DMS79 treated with DMSO at 0.1 percent for 48 hours (cell line): Measurements from ENCODE around the gene FAM222A.
"Not testable (repeated sequence)": the region's sequence is repeated elsewhere in the genome, so short reads cannot be mapped to it uniquely, and the experiment has no call there.

Source experiments
- DNase-seq: peaks from one replicate; lab custom pipeline; 2025; lab: John Stamatoyannopoulos, UW

Gene FAM222A

DNA sequence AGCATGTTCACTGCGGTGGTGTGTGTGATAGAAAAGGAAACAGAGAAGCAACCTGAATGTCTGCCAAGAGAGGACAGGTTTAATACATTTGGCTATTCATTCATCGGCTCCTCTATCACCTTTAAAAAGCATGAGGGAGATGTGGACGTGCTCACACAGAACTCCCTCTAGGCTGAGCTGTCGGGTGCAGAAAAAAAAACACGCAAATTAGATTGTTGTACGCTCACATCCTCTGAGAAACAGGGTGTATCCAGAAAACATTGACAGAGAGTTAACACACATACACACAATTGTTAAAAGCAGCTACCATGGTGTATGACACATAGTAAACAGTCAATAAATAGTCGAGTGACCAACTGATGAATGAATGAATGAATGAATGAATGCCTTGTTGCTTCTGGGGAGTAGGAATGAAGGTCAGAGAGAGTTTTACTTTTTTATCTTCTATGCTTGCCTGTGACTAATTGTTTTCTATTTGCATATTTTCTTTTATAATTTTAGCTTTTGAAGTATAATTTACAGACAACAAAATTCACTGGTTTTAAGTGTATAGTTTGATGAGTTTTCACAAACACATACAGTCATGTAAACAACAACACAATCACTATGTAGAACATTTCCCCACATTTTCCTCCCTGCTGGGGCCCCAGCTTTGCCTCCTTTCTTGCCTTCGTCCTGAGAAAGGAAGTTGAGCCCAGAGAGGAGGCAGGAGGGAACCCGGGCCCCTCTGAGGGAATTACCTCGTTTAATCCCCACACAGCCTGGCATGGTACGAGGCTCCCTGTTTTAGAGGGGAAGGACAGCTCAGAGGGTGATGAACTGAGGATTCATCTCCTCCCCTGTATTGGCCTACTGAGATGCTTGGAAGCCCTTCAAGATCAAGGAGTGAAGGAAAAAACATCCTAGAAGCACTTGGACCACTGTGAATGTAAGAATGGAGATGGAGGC, 19.7 kb upstream of the FAM222A start:
- DNase-seq = no peak

DNA sequence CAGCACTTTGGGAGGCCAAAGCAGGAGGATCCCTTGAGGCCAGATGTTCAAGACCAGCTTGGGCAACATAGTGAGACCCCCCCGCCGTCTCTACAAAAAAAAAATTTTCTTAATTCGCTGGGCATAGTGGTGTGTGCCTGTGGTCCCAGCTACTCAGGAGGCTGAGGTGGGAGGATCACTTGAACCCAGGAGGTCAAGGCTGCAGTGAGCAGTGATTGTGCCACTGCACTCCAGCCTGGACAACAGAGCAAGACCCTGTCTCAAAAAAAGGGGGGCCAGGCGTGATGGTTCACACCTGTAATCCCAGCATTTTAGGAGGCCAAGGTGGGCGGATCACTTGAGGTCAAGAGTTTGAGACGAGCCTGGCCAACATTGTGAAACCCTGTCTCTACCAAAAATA, 19.0 kb upstream of the FAM222A start:
- DNase-seq = not testable (repeated sequence)

DNA sequence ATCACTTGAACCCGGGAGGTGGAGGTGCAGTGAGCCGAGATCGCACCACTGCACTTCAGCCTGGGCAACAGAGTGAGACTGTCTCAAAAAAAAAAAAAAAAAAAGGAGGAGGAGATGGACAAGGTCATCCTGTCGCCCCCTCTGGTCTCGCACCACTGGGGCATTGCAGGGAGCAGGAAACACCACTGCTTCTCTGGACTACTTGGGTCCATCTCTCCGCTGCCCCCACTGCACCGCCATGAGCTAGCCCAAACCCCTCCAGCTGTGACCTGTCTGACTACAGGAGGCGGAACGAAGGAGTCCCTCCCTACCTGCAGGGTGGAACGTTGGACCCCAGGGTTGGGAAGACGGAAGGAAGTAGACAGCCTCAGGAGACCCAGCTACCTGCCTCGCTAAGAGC, 18.2 kb upstream of the FAM222A start:
- DNase-seq = no peak

GRCh38 chr12:109695961-109696461, 17.6 kb upstream of the FAM222A start:
- DNase-seq = no peak

DNA sequence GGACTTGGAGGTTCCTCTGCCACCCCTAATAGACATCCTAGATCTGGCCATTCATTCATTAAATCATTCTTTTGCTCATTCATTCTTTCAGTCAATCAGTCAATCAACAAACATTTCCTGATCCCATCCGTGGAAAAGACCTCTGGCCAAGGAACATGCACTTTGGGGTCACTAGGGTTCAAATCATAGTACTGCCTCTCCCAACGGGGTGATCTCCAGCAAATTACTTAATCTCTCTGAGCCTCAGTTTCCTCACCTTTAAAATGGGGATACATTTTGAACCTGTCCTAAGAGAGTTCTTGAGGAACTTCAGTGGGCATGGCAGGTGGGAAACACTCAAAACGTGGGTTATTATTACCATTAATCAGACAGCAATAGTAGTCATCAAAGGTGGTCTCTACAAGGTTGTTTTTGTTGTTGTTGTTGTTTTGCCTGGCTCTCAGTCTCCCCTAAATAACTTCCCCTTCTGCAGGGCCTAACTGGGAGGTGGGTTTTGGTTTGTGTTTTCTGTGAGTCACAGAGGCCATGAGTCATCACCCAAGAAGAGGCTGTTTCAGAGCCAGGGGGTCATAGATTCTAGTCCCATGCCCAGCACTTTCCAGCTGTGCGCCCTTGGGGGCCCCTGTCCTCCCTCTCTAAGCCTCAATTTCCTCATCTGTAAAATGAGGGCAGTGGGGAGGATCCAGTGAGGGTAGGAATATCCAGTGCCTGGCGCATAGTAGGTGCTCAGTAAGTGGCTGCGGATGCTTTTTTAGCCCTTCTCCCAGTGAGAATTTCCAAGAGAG, 16.9 kb upstream of the FAM222A start:
- no peak for DNase-seq

DNA sequence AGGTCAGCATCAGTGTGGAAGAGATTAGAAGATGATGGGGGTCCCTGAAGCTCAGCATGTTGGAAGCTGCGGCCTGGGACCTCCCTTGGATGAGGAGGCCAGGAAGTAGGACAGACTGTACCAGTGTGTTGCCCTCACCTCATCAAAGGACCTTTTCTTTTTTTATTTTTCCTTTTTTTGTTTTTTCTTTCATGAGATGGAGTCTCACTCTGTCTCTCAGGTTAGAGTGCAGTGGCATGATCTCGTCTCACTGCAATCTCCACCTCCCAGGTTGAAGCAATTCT, 16.4 kb upstream of the FAM222A start:
- DNase-seq = no peak

DNA sequence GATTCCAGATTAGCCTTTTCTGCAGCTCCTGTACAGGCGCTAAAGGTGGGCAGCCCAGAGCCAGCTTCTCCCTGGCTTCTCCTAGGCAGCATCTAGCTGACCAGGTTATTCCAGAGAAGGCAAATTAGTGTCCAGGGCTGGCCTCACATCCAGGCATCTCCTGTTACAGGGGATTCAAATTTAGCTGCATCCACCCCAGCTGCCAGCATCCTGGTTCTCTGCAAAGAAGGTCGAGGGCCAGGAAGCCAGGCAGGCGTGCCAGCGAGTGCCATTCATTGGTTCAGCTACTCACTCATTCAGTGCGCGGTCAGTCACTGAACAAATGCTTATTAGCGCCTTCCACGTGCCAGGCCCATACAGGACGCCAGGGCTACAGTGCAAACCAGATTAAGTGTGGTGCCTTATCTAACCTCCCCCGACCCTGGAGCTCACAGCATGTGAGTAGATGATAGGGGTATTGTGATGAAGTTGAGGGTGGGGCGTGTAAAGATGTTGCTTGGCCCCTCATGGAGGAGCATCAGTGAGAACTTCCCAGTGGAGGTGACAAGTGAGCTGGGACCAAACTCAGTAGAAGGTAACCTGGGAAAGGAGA, 15.7 kb upstream of the FAM222A start:
- DNase-seq = no peak

- DNase-seq = no peak
These were observed 14.8 kb upstream of the FAM222A start for GRCh38 chr12:109698820-109699219.

DNA sequence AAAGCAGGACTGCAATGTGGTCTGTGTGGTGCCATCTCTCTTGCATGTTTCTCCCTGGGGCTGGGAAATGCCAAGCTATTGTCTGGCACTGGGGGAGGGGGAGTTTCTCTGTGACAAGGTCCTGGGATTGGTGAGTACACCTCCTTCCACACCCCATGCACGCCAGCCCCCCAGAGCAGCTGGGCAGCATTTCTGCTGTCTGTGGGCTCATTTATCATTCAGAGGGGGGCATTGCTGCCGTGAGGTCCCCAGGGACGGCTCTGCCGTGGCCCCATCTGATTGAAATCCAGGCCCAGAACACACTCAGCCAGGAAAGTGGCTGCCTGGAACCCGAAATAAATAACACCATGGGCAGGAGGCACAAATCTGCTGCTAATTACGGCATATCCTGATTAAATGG, 12.6 kb upstream of the FAM222A start:
- DNase-seq = no peak

GRCh38 chr12:109702111-109702841, 11.3 kb upstream of the FAM222A start:
- DNase-seq = no peak

DNA sequence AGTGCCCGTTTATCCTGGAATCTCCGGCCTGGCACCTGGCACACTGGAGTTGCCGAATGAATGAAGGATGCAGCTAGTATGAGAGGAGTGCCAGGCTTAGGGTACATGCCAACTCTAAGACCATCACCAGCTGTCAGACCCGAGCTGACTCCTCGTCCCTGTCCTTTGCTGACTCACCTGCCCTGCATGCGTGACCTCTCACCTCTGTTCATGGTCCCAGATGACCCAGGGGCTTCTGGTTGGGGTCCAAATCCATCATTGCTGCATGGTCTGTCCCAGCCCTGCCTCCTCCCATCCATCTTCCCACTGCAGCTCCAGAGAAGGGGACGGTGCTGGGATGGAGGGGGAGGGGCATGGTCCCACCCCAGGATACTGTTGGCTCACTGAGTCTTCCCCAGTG, 9.9 kb upstream of the FAM222A start:
- no peak for DNase-seq

- DNase-seq = no peak
These were observed 9.1 kb upstream of the FAM222A start for GRCh38 chr12:109704371-109705098.

DNA sequence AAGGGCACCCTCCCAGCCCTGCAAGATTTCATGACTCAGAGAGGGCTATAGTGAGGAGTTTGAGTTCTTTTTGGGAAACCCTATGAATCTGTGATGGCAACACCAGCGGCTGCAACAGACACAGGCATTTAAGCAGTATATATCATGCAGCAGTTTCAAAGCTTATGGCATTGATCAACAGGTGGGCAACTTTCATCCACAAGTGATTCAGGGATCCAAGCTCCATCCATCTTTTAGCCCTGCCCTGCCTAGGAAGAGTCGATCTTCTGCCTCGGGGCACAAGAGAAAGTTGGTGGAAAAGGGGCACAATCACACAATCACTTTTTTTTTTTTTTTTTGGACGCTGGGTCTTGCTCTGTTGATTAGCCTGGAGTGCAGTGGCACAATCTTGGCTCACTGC, 8.3 kb upstream of the FAM222A start:
- DNase-seq = no peak

DNA sequence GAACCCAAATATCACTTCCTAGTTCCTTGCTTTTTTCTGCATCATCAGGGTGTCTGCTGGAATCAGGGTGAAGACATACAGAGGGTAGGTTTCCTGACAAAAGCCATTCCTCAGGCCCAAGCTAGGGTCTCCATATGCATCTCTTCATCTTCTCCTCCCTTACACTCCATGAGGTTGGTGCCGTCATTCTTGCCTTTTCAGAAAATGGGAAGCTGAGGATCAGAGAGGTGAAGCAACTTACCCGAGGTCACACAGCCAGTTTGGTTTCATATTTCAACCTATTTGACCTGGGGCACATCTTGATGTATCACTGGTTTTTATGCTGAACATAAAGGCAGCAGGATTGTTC, 7.3 kb upstream of the FAM222A start:
- DNase-seq = no peak

- peak; percentile 33 for DNase-seq
These were observed 6.7 kb upstream of the FAM222A start for GRCh38 chr12:109706747-109707469.

DNA sequence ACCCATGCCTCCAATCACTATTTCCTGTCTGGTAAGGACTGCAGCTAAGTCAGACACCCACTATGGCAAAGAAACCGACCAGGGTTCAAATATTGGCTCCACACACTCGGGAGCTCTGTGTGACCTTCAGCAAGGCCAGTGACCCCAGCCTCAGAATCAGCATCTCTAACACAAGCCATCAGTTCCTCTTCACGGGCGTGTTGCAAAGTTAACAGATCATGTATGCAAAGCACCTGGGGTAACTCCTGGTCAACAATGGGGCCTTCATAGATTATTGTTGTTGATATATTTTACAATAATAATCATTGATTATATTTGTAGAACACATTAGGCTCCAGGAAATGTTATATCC, 6.2 kb upstream of the FAM222A start:
- DNase-seq = no peak

- no peak for DNase-seq
These were observed 4.7 kb upstream of the FAM222A start for GRCh38 chr12:109708939-109709338.

DNA sequence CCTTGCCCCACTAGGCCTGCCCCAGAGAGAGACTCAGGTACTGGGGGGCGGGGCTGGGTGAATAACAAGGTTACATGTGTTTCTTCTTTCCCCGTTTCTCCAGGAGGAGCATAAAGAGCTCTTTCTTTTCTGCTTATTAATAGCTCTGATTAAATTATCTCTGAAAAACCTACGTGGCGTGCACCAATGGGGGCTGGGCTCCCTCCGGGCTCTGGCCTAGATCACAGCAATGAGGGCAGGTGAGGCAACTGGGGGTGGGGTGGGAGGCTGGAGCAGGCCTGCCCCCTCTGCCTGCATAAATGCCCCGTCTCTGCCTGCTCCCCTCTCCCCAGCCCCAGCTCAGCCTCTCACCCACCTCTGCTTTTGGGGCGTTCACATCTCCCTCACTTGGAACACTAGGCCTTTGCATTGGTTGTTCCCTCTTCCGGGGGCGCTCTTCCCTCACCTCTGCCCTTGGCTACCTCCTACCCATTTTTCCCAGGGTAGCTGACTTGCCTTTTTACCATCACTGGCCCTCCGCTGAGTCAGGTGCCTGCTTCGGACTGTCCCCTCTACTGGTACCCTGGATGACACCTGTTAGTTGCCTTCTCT, 4.1 kb upstream of the FAM222A start:
- DNase-seq = no peak

GRCh38 chr12:109710205-109710746, 3.3 kb upstream of the FAM222A start:
- no peak for DNase-seq
